ENCODE results near the gene RPRD2.
A peak's percentile ranks its signal among the peaks of the same experiment; 100 is the strongest.

The RPRD2 gene

DNA sequence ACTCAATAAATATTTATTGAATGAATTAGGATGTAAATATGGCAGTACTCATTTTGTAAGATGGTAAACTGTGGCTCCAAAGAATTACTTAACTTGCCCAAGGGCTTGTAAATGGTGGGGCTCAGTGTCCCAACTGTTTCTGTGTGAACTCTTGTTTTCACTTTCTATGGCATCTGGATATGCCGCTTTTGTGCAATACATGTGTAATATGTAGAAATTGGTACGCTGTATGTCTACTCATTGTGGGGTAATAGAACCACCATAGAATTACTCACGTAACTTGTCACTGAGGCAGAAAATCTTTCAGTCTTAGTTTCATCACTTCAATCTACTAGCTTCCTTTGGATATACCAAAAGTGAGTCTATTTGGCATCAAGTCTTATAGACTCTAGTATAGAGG, 41.6 kb upstream of the RPRD2 start:
- Histone ChIP-seq H3K27me3 (ENCODE audit: insufficient read depth, poor library complexity, severe bottlenecking) (no peaks in the 10 kb centered on the region), H3K27ac (replicated peaks) (peak overlapping the region; percentile 79), H3K4me3 (replicated peaks; ENCODE audit: insufficient read depth, low read length) (peak overlapping the region; percentile 88)
- DNase-seq (ENCODE audit: low read depth in 1 of 2, low spot score in 1 of 2) = peak; percentile 70 to 85
- TF ChIP-seq GABPA (IDR thresholded peaks at IDR 0.05; ENCODE audit: low read depth) = no peak

DNA sequence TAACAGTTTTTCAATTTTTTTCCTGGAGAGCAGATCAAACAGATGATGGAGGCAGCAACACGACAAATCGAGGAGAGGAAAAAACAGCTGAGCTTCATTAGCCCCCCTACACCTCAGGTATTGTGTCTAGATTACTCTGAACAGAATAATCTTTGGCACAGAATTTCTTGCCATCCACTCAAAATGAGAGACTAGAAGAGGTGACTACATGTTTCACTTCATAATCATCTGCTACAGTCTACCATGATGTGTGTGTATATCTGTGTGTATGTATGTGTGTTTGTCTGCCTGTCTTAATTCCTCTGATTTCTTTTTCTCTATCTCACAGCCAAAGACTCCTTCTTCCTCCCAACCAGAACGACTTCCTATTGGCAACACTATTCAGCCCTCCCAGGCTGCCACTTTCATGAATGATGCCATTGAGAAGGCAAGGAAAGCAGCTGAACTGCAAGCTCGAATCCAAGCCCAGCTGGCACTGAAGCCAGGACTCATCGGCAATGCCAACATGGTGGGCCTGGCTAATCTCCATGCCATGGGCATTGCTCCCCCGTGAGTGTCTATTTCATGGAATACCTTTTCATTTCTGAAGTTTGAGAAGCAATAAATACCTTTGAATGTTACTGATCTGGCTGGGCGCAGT, 31.2 kb upstream of the RPRD2 start:
- no peak overlapping the region for H3K27ac ChIP-seq (replicated peaks)

DNA sequence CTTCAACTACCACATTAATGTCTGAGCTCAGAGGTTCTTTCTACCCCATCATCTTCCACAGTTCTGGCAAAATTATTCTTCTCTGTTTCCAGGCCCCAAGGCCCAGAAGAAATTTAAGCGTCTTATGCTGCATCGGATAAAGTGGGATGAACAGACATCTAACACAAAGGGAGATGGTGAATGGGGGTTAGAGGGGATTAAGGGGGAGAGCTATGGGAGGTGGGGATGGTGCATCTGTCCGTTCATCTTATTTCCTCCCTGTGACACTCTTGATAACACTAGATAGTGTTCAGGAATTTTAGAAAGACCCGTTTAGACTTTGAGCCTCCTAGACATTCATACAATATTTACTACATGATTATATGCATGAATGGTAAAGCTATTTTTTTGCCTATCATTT, 17.6 kb upstream of the RPRD2 start:
- no peak for DNase-seq (ENCODE audit: low read depth in 1 of 2, low spot score in 1 of 2)
- no peak overlapping the region for H3K27ac ChIP-seq (replicated peaks)
- TF ChIP-seq POLR2AphosphoS5 (IDR thresholded peaks at IDR 0.05; ENCODE audit: low read depth) = no peak
- TF ChIP-seq, protein P1, sequence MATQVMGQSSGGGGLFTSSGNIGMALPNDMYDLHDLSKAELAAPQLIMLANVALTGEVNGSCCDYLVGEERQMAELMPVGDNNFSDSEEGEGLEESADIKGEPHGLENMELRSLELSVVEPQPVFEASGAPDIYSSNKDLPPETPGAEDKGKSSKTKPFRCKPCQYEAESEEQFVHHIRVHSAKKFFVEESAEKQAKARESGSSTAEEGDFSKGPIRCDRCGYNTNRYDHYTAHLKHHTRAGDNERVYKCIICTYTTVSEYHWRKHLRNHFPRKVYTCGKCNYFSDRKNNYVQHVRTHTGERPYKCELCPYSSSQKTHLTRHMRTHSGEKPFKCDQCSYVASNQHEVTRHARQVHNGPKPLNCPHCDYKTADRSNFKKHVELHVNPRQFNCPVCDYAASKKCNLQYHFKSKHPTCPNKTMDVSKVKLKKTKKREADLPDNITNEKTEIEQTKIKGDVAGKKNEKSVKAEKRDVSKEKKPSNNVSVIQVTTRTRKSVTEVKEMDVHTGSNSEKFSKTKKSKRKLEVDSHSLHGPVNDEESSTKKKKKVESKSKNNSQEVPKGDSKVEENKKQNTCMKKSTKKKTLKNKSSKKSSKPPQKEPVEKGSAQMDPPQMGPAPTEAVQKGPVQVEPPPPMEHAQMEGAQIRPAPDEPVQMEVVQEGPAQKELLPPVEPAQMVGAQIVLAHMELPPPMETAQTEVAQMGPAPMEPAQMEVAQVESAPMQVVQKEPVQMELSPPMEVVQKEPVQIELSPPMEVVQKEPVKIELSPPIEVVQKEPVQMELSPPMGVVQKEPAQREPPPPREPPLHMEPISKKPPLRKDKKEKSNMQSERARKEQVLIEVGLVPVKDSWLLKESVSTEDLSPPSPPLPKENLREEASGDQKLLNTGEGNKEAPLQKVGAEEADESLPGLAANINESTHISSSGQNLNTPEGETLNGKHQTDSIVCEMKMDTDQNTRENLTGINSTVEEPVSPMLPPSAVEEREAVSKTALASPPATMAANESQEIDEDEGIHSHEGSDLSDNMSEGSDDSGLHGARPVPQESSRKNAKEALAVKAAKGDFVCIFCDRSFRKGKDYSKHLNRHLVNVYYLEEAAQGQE (IDR thresholded peaks at IDR 0.05; ENCODE audit: insufficient replicate concordance, low read depth) = no peak
- TF ChIP-seq, protein P2, sequence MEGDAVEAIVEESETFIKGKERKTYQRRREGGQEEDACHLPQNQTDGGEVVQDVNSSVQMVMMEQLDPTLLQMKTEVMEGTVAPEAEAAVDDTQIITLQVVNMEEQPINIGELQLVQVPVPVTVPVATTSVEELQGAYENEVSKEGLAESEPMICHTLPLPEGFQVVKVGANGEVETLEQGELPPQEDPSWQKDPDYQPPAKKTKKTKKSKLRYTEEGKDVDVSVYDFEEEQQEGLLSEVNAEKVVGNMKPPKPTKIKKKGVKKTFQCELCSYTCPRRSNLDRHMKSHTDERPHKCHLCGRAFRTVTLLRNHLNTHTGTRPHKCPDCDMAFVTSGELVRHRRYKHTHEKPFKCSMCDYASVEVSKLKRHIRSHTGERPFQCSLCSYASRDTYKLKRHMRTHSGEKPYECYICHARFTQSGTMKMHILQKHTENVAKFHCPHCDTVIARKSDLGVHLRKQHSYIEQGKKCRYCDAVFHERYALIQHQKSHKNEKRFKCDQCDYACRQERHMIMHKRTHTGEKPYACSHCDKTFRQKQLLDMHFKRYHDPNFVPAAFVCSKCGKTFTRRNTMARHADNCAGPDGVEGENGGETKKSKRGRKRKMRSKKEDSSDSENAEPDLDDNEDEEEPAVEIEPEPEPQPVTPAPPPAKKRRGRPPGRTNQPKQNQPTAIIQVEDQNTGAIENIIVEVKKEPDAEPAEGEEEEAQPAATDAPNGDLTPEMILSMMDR (IDR thresholded peaks at IDR 0.05; ENCODE audit: insufficient read depth, low read length) = no peak
- no peak for TF ChIP-seq SPI1 (IDR thresholded peaks at IDR 0.05; ENCODE audit: borderline replicate concordance, low read depth)
- TF ChIP-seq GABPA (IDR thresholded peaks at IDR 0.05; ENCODE audit: low read depth) = no peak

More for the DNA sequence above, 31.2 kb upstream of the RPRD2 start:
- DNase-seq (ENCODE audit: low read depth in 1 of 2, low spot score in 1 of 2) = no peak
- TF ChIP-seq, protein P2 (IDR thresholded peaks at IDR 0.05; ENCODE audit: insufficient read depth, low read length) = no peak
- TF ChIP-seq SPI1 (IDR thresholded peaks at IDR 0.05; ENCODE audit: borderline replicate concordance, low read depth) = no peak
- no peak for TF ChIP-seq GABPA (IDR thresholded peaks at IDR 0.05; ENCODE audit: low read depth)
- TF ChIP-seq, protein P1 (IDR thresholded peaks at IDR 0.05; ENCODE audit: insufficient replicate concordance, low read depth) = no peak
- TF ChIP-seq POLR2AphosphoS5 (IDR thresholded peaks at IDR 0.05; ENCODE audit: low read depth) = no peak
- Histone ChIP-seq H3K4me3 (replicated peaks; ENCODE audit: insufficient read depth, low read length) (no peak overlapping the region), H3K27me3 (ENCODE audit: insufficient read depth, poor library complexity, severe bottlenecking) (no peaks in the 10 kb centered on the region)

DNA sequence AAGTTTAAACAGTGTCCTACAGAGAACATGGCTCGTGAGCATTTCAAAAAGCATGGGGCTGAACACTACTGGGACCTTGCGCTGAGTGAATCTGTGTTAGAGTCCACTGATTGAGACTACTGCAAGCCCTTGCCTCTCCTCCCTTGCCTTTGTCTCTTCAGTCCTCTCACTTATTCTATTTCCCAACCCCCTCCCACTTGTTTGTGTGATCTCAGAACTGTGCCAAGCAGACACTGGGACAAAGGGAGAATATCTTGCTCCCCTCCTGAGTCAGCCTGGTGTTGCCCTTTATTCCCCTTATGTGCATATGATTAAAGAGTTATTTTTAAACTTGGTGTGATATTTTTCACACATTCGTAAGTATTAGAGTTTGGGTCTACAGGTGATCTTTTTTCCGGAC, 11.1 kb upstream of the RPRD2 start:
- DNase-seq (ENCODE audit: low read depth in 1 of 2, low spot score in 1 of 2) = no peak
- Histone ChIP-seq H3K27ac (replicated peaks) (no peak overlapping the region), H3K27me3 (ENCODE audit: insufficient read depth, poor library complexity, severe bottlenecking) (no peaks in the 10 kb centered on the region), H3K4me3 (replicated peaks; ENCODE audit: insufficient read depth, low read length) (no peak overlapping the region)
- TF ChIP-seq, protein P1 (IDR thresholded peaks at IDR 0.05; ENCODE audit: insufficient replicate concordance, low read depth) = no peak
- TF ChIP-seq GABPA (IDR thresholded peaks at IDR 0.05; ENCODE audit: low read depth) (no peak), SPI1 (IDR thresholded peaks at IDR 0.05; ENCODE audit: borderline replicate concordance, low read depth) (no peak), POLR2AphosphoS5 (IDR thresholded peaks at IDR 0.05; ENCODE audit: low read depth) (no peak)
- TF ChIP-seq, protein P2 (IDR thresholded peaks at IDR 0.05; ENCODE audit: insufficient read depth, low read length) = no peak

More for the DNA sequence above, 17.6 kb upstream of the RPRD2 start:
- no peaks in the 10 kb centered on the region for H3K27me3 ChIP-seq (ENCODE audit: insufficient read depth, poor library complexity, severe bottlenecking)
- no peak overlapping the region for H3K4me3 ChIP-seq (replicated peaks; ENCODE audit: insufficient read depth, low read length)
